Adipocyte (in vitro differentiated cells): ENCODE results near the gene DOCK3.
"Not testable (repeated sequence)": the region's sequence is repeated elsewhere in the genome, so short reads cannot be mapped to it uniquely, and the experiment has no call there.

Experiments used
- DNase-seq: peaks from one replicate; pipeline ENCODE4 v3.0.0-alpha.2; 2015; ENCODE audit warnings: low read depth
- H3K27me3 ChIP-seq: replicated peaks from 2 replicates; pipeline ENCODE4 v1.7.0; 2013; ENCODE audit warnings: mild to moderate bottlenecking, low read length, moderate library complexity; ENCODE audit not compliant: control insufficient read depth, insufficient read depth
- H3K36me3 ChIP-seq: 2 replicates; pipeline ENCODE4 v1.7.0; 2013; ENCODE audit warnings: low read length, mild to moderate bottlenecking, moderate library complexity; ENCODE audit not compliant: control insufficient read depth, insufficient read depth, severe bottlenecking
- H3K4me1 ChIP-seq: 2 replicates; pipeline ENCODE4 v1.7.0; 2013; ENCODE audit warnings: mild to moderate bottlenecking, low read length, moderate library complexity; ENCODE audit not compliant: control insufficient read depth, insufficient read depth
- H3K4me3 ChIP-seq: 2 replicates; pipeline ENCODE4 v1.7.0; 2013; ENCODE audit warnings: mild to moderate bottlenecking, low read length, moderate library complexity
- H3K9ac ChIP-seq: 2 replicates; pipeline ENCODE4 v1.7.0; 2013; ENCODE audit warnings: mild to moderate bottlenecking, low read length, moderate library complexity
- H3K9me3 ChIP-seq: 2 replicates; pipeline ENCODE4 v1.7.0; 2013; ENCODE audit warnings: mild to moderate bottlenecking, low read length, moderate library complexity; ENCODE audit not compliant: control insufficient read depth

The DOCK3 gene

GRCh38 chr3:51075221-51075775, 400.6 kb downstream of the DOCK3 start:
- H3K9ac ChIP-seq, result no peak overlapping the region
- DNase-seq, result peak; percentile 3
- H3K4me1 ChIP-seq, result peaks cover 5% of the 10 kb centered on the region
- no peak overlapping the region for H3K4me3 ChIP-seq
- no peaks in the 10 kb centered on the region for H3K36me3 ChIP-seq
- no peaks in the 10 kb centered on the region for H3K9me3 ChIP-seq
- H3K27me3 ChIP-seq, result no peaks in the 10 kb centered on the region

- peaks cover 14% of the 10 kb centered on the region for H3K9me3 ChIP-seq
- H3K9ac ChIP-seq, result no peak overlapping the region
- H3K4me1 ChIP-seq, result no peaks in the 10 kb centered on the region
- DNase-seq, result no peak
- no peaks in the 10 kb centered on the region for H3K36me3 ChIP-seq
- no peaks in the 10 kb centered on the region for H3K27me3 ChIP-seq
- H3K4me3 ChIP-seq, result no peak overlapping the region
Measured at GRCh38 chr3:51082363-51082762, 407.6 kb downstream of the DOCK3 start.

- Histone ChIP-seq H3K9ac (no peak overlapping the region), H3K4me3 (no peak overlapping the region), H3K9me3 (peaks cover 14% of the 10 kb centered on the region), H3K27me3 (no peaks in the 10 kb centered on the region), H3K36me3 (no peaks in the 10 kb centered on the region), H3K4me1 (no peaks in the 10 kb centered on the region)
- DNase-seq, result no peak
Measured at GRCh38 chr3:51083490-51083889, 408.8 kb downstream of the DOCK3 start.

GRCh38 chr3:51092141-51092540, 417.4 kb downstream of the DOCK3 start:
- H3K4me3 ChIP-seq, H3K9ac ChIP-seq: not testable (repeated sequence)

DNA sequence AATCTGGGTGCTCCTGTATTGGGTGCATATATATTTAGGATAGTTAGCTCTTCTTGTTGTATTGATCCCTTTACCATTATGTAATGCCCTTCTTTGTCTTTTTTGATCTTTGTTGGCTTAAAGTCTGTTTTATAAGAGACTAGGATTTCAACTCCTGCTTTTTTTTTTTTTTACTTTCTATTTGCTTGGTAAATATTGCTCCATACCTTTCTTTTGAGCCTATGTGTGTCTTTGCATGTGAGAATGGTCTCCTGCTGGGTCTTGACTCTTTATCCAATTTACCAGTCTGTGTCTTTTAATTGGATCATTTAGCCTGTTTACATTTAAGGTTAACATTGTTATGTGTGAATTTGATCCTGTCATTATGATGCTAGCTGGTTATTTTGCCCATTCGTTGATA, 420.1 kb downstream of the DOCK3 start:
- H3K27me3 ChIP-seq, DNase-seq, H3K36me3 ChIP-seq, H3K9ac ChIP-seq, H3K4me3 ChIP-seq, H3K9me3 ChIP-seq, H3K4me1 ChIP-seq: not testable (repeated sequence)

More at GRCh38 chr3:51092141-51092540, 417.4 kb downstream of the DOCK3 start:
- not testable (repeated sequence) for DNase-seq, H3K27me3 ChIP-seq, H3K36me3 ChIP-seq, H3K4me1 ChIP-seq, H3K9me3 ChIP-seq

- no peaks in the 10 kb centered on the region for H3K36me3 ChIP-seq
- no peaks in the 10 kb centered on the region for H3K9me3 ChIP-seq
- H3K27me3 ChIP-seq, result no peaks in the 10 kb centered on the region
- no peaks in the 10 kb centered on the region for H3K4me1 ChIP-seq
- no peak overlapping the region for H3K4me3 ChIP-seq
- DNase-seq, result peak; percentile 83
- H3K9ac ChIP-seq, result no peak overlapping the region
Measured at GRCh38 chr3:51099794-51100535, 425.2 kb downstream of the DOCK3 start.

GRCh38 chr3:51100536-51100851, 425.8 kb downstream of the DOCK3 start:
- DNase-seq, result no peak
- no peaks in the 10 kb centered on the region for H3K9me3 ChIP-seq
- no peak overlapping the region for H3K4me3 ChIP-seq
- H3K4me1 ChIP-seq, result no peaks in the 10 kb centered on the region
- no peaks in the 10 kb centered on the region for H3K36me3 ChIP-seq
- H3K9ac ChIP-seq, result no peak overlapping the region
- H3K27me3 ChIP-seq, result no peaks in the 10 kb centered on the region

DNA sequence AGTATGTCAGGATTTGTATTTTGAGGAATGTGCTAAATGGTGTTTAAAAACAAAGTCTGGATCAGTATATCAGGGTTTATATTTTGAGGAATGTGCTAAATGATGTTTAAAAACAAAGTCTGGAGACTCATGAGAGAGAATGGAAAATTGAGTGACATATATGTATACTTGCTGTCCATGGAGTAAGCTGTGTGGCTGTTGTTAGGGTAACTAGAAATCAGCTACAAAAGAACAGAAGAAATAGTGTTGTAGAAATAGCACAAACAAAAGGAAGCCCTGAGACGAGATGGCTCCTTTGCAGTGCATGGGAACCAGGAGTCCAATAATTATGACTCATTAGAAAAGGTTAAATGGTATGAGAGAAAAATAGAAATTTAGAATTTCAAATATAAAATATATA, 427.7 kb downstream of the DOCK3 start:
- Histone ChIP-seq H3K27me3 (no peaks in the 10 kb centered on the region), H3K4me1 (no peaks in the 10 kb centered on the region), H3K9me3 (no peaks in the 10 kb centered on the region), H3K4me3 (no peak overlapping the region), H3K9ac (no peak overlapping the region), H3K36me3 (no peaks in the 10 kb centered on the region)
- no peak for DNase-seq

GRCh38 chr3:51106242-51106876, 431.6 kb downstream of the DOCK3 start:
- H3K4me1 ChIP-seq, result no peaks in the 10 kb centered on the region
- DNase-seq, result no peak
- peaks cover 16% of the 10 kb centered on the region for H3K9me3 ChIP-seq
- H3K4me3 ChIP-seq, result no peak overlapping the region
- H3K27me3 ChIP-seq, result no peaks in the 10 kb centered on the region
- no peak overlapping the region for H3K9ac ChIP-seq
- no peaks in the 10 kb centered on the region for H3K36me3 ChIP-seq

GRCh38 chr3:51110586-51110985, 435.9 kb downstream of the DOCK3 start:
- H3K9ac ChIP-seq, result no peak overlapping the region
- H3K27me3 ChIP-seq, result no peaks in the 10 kb centered on the region
- no peak for DNase-seq

DNA sequence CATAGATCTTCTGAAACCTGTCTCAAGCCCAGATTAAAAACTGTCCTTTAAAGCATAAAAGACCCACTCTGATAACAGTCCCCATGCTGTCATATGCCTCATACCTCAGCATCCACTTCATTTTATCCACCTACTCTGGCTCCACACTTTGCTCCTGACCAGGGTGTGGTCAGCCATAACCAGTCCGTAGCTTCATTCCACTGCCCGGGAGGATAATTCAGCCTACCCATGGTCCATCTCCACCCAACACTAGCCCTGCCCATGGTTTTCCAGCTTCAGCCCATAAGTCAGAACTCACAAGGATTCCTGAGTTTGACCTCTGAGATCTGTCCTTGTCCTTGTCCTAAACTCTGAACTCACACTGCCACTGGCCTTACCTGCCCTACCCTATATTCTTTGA, 448.2 kb downstream of the DOCK3 start:
- no peak overlapping the region for H3K4me3 ChIP-seq
- H3K27me3 ChIP-seq, result no peaks in the 10 kb centered on the region
- no peak for DNase-seq
- no peaks in the 10 kb centered on the region for H3K4me1 ChIP-seq
- peaks cover 9% of the 10 kb centered on the region for H3K9me3 ChIP-seq
- no peaks in the 10 kb centered on the region for H3K36me3 ChIP-seq
- no peak overlapping the region for H3K9ac ChIP-seq

More at GRCh38 chr3:51110586-51110985, 435.9 kb downstream of the DOCK3 start:
- H3K36me3 ChIP-seq, result no peaks in the 10 kb centered on the region
- peaks cover 16% of the 10 kb centered on the region for H3K9me3 ChIP-seq
- no peaks in the 10 kb centered on the region for H3K4me1 ChIP-seq
- H3K4me3 ChIP-seq, result no peak overlapping the region
